HG03432 (cell line): Measurements from ENCODE around the gene PHF19.

Experiments
- ATAC-seq: cut with Tn5 transposase; IDR thresholded peaks from one replicate; pipeline ENCODE4 v1.9.1; 2021; ENCODE audit warnings: mild to moderate bottlenecking, moderate library complexity; ENCODE audit not compliant: unreplicated experiment

PHF19 gene

GRCh38 chr9:120874226-120875194, 2.5 kb downstream of the PHF19 start:
- no peak for ATAC-seq

- ATAC-seq, result no peak
Observed at GRCh38 chr9:120873512-120873911, 3.5 kb downstream of the PHF19 start.

- ATAC-seq, result no peak
Observed at GRCh38 chr9:120872791-120873502, 4.0 kb downstream of the PHF19 start.

- ATAC-seq, result no peak
Observed at GRCh38 chr9:120870206-120870605, 6.8 kb downstream of the PHF19 start.

- no peak for ATAC-seq
Observed at GRCh38 chr9:120869726-120870125, 7.3 kb downstream of the PHF19 start.

GRCh38 chr9:120869360-120869687, 7.7 kb downstream of the PHF19 start:
- no peak for ATAC-seq

- peak; percentile 92 for ATAC-seq
Observed at GRCh38 chr9:120868676-120869359, 8.2 kb downstream of the PHF19 start.

- no peak for ATAC-seq
Observed at GRCh38 chr9:120868339-120868675, 8.7 kb downstream of the PHF19 start.

- ATAC-seq, result no peak
Observed at GRCh38 chr9:120867676-120868338, 9.2 kb downstream of the PHF19 start.

- no peak for ATAC-seq
Observed at GRCh38 chr9:120866651-120867050, 10.3 kb downstream of the PHF19 start.

- no peak for ATAC-seq
Observed at GRCh38 chr9:120865809-120866208, 11.2 kb downstream of the PHF19 start.

GRCh38 chr9:120865176-120865575, 11.8 kb downstream of the PHF19 start:
- ATAC-seq, result no peak

GRCh38 chr9:120864719-120865118, 12.3 kb downstream of the PHF19 start:
- no peak for ATAC-seq

- ATAC-seq, result no peak
Observed at GRCh38 chr9:120863833-120864232, 13.2 kb downstream of the PHF19 start.

GRCh38 chr9:120862452-120862851, 14.5 kb downstream of the PHF19 start:
- no peak for ATAC-seq

- no peak for ATAC-seq
Observed at GRCh38 chr9:120861935-120862334, 15.1 kb downstream of the PHF19 start.

GRCh38 chr9:120860083-120860482, 16.9 kb downstream of the PHF19 start:
- no peak for ATAC-seq

- ATAC-seq, result no peak
Observed at GRCh38 chr9:120859361-120859760, 17.6 kb downstream of the PHF19 start.

- no peak for ATAC-seq
Observed at GRCh38 chr9:120857902-120858301, 19.1 kb downstream of the PHF19 start.

- no peak for ATAC-seq
Observed at GRCh38 chr9:120857481-120857880, 19.5 kb downstream of the PHF19 start.

GRCh38 chr9:120856700-120857099, 20.3 kb downstream of the PHF19 start:
- ATAC-seq, result no peak
